HEK293 (cell line): Measurements from ENCODE around the gene SEMA4D.

Experiments used
- GLIS2 ChIP-seq: fragments of 450-650 bp; formaldehyde crosslinking; IDR thresholded peaks from 2 replicates; pipeline ENCODE4 v1.5.1; 2016; ENCODE audit warnings: missing biosample characterization, missing genetic modification characterization
- HOXC10 ChIP-seq: sonication (generic); formaldehyde crosslinking; IDR thresholded peaks from 2 replicates; pipeline ENCODE4 v1.8.1; 2023; ENCODE audit warnings: mild to moderate bottlenecking, missing genetic modification reagents
- KLF7 ChIP-seq: fragments of 450-650 bp; formaldehyde crosslinking; IDR thresholded peaks from 2 replicates; pipeline ENCODE4 v1.5.1; 2016; ENCODE audit warnings: missing biosample characterization, missing genetic modification characterization, borderline replicate concordance
- PRDM2 ChIP-seq: fragments of 450-650 bp; formaldehyde crosslinking; IDR thresholded peaks from 2 replicates; pipeline ENCODE4 v1.5.1; 2016; ENCODE audit warnings: missing biosample characterization, missing genetic modification characterization, borderline replicate concordance
- YY1 ChIP-seq: fragments of 450-650 bp; formaldehyde crosslinking; IDR thresholded peaks from 2 replicates; pipeline ENCODE4 v1.5.1; 2018; ENCODE audit warnings: missing biosample characterization, missing genetic modification characterization
- ZBTB1 ChIP-seq: fragments of 450-650 bp; formaldehyde crosslinking; IDR thresholded peaks from 2 replicates; pipeline ENCODE4 v1.5.1; 2016; ENCODE audit warnings: missing biosample characterization, missing genetic modification characterization
- ZBTB21 ChIP-seq: fragments of 450-650 bp; formaldehyde crosslinking; IDR thresholded peaks from 2 replicates; pipeline ENCODE4 v1.5.1; 2017; ENCODE audit warnings: missing biosample characterization, missing genetic modification characterization
- ZFP41 ChIP-seq: fragments of 450-650 bp; formaldehyde crosslinking; IDR thresholded peaks from 2 replicates; pipeline ENCODE4 v1.5.1; 2016; ENCODE audit warnings: missing biosample characterization, missing genetic modification characterization, borderline replicate concordance
- ZNF140 ChIP-seq: fragments of 450-650 bp; formaldehyde crosslinking; IDR thresholded peaks from 2 replicates; pipeline ENCODE4 v1.5.1; 2016; ENCODE audit warnings: missing biosample characterization, missing genetic modification characterization
- ZNF148 ChIP-seq: fragments of 450-650 bp; formaldehyde crosslinking; IDR thresholded peaks from 2 replicates; pipeline ENCODE4 v1.5.0; 2017; ENCODE audit warnings: missing biosample characterization, missing genetic modification characterization, borderline replicate concordance
- ZNF157 ChIP-seq: fragments of 450-650 bp; formaldehyde crosslinking; IDR thresholded peaks from 2 replicates; pipeline ENCODE4 v1.5.1; 2016; ENCODE audit warnings: missing biosample characterization, missing genetic modification characterization
- ZNF223 ChIP-seq: fragments of 450-650 bp; formaldehyde crosslinking; IDR thresholded peaks from 2 replicates; pipeline ENCODE4 v1.5.1; 2016; ENCODE audit warnings: missing biosample characterization, missing genetic modification characterization
- ZNF274 ChIP-seq, 2 experiments: fragments of 200-500 bp in 1 of 2; fragments of 450-650 bp in 1 of 2; sonication (Bioruptor generic) in 1 of 2; formaldehyde crosslinking in 1 of 2; IDR thresholded peaks; 2 replicates each; pipeline versions ENCODE4 v1.5.1 to v1.6.1; 2014 to 2016; ENCODE audit warnings: borderline replicate concordance in 1 of 2, inconsistent platforms in 1 of 2, low read length in 1 of 2, missing biosample characterization in 1 of 2, missing genetic modification characterization in 1 of 2
- ZNF473 ChIP-seq: fragments of 450-650 bp; formaldehyde crosslinking; IDR thresholded peaks from 2 replicates; pipeline ENCODE4 v1.5.1; 2017; ENCODE audit warnings: missing biosample characterization, missing genetic modification characterization
- ZNF48 ChIP-seq: fragments of 450-650 bp; formaldehyde crosslinking; IDR thresholded peaks from 2 replicates; pipeline ENCODE4 v1.5.1; 2016; ENCODE audit warnings: missing biosample characterization, missing genetic modification characterization
- ZNF501 ChIP-seq: fragments of 450-650 bp; formaldehyde crosslinking; IDR thresholded peaks from 2 replicates; pipeline ENCODE4 v1.5.1; 2016; ENCODE audit warnings: missing biosample characterization, missing genetic modification characterization
- ZNF514 ChIP-seq: fragments of 450-650 bp; formaldehyde crosslinking; IDR thresholded peaks from 2 replicates; pipeline ENCODE4 v1.5.1; 2016; ENCODE audit warnings: missing biosample characterization, missing genetic modification characterization
- ZNF521 ChIP-seq: fragments of 450-650 bp; formaldehyde crosslinking; IDR thresholded peaks from 2 replicates; pipeline ENCODE4 v1.5.1; 2017; ENCODE audit warnings: missing biosample characterization, mild to moderate bottlenecking, missing genetic modification characterization
- ZNF530 ChIP-seq: fragments of 450-650 bp; formaldehyde crosslinking; IDR thresholded peaks from 2 replicates; pipeline ENCODE4 v1.5.1; 2016; ENCODE audit warnings: low read depth, missing biosample characterization, missing genetic modification characterization
- ZNF571 ChIP-seq: fragments of 450-650 bp; formaldehyde crosslinking; IDR thresholded peaks from 2 replicates; pipeline ENCODE4 v1.5.0; 2017; ENCODE audit warnings: missing biosample characterization, missing genetic modification characterization
- ZNF596 ChIP-seq: fragments of 450-650 bp; IDR thresholded peaks from 2 replicates; pipeline ENCODE4 v1.5.0; 2018; ENCODE audit warnings: missing biosample characterization, mild to moderate bottlenecking, missing genetic modification characterization, moderate library complexity
- ZNF768 ChIP-seq: fragments of 450-650 bp; formaldehyde crosslinking; IDR thresholded peaks from 2 replicates; pipeline ENCODE4 v1.5.1; 2018; ENCODE audit warnings: missing biosample characterization, mild to moderate bottlenecking, missing genetic modification characterization
- ZNF830 ChIP-seq: fragments of 450-650 bp; IDR thresholded peaks from 2 replicates; pipeline ENCODE4 v1.5.0; 2018; ENCODE audit warnings: missing biosample characterization, missing genetic modification characterization, low read depth, mild to moderate bottlenecking, moderate library complexity
- ZSCAN23 ChIP-seq: fragments of 450-650 bp; formaldehyde crosslinking; IDR thresholded peaks from 2 replicates; pipeline ENCODE4 v1.5.1; 2016; ENCODE audit warnings: missing biosample characterization, missing genetic modification characterization
- TF ChIP-seq, protein P1 (sequence below): fragments of 450-650 bp; formaldehyde crosslinking; IDR thresholded peaks from 2 replicates; pipeline ENCODE4 v1.5.1; 2016; ENCODE audit warnings: missing biosample characterization, missing genetic modification characterization
- TF ChIP-seq, protein P2 (sequence below): fragments of 450-650 bp; formaldehyde crosslinking; IDR thresholded peaks from 2 replicates; pipeline ENCODE4 v1.5.1; 2016; ENCODE audit warnings: missing biosample characterization, missing genetic modification characterization

Gene SEMA4D

GRCh38 chr9:89318123-89319014 lies 179.5 kb downstream of the SEMA4D start, which contains the start of gene SECISBP2 (continued):
- TF ChIP-seq HOXC10 (no peak), ZNF830 (tag by site-specific recombination) (no peak), ZNF157 (no peak), ZNF768 (tag by site-specific recombination) (no peak), GLIS2 (peak; percentile 87), ZNF140 (tag by site-specific recombination) (no peak), ZBTB1 (no peak), ZNF530 (no peak), ZNF501 (no peak), ZNF521 (tag by site-specific recombination) (no peak), ZNF596 (no peak), ZNF571 (tag by site-specific recombination) (no peak), ZSCAN23 (tag by site-specific recombination) (no peak), ZFP41 (tag by site-specific recombination) (no peak), ZNF473 (tag by site-specific recombination) (no peak), YY1 (tag by site-specific recombination) (peak; percentile 47; the same call in 1 of the 2 replicates), ZNF48 (no peak), ZNF148 (no peak), ZNF223 (no peak), ZNF514 (tag by site-specific recombination) (no peak), ZBTB21 (tag by site-specific recombination) (peak; percentile 36), PRDM2 (tag by site-specific recombination) (no peak), KLF7 (tag by site-specific recombination) (peak; percentile 20; the same call in 1 of the 2 replicates), ZNF274 (IDR thresholded peaks at IDR 0.05; ENCODE audit: low read length) (no peak), ZNF274 (tag by site-specific recombination; IDR thresholded peaks at IDR 0.05; ENCODE audit: borderline replicate concordance) (no peak)
- TF ChIP-seq, protein P1, sequence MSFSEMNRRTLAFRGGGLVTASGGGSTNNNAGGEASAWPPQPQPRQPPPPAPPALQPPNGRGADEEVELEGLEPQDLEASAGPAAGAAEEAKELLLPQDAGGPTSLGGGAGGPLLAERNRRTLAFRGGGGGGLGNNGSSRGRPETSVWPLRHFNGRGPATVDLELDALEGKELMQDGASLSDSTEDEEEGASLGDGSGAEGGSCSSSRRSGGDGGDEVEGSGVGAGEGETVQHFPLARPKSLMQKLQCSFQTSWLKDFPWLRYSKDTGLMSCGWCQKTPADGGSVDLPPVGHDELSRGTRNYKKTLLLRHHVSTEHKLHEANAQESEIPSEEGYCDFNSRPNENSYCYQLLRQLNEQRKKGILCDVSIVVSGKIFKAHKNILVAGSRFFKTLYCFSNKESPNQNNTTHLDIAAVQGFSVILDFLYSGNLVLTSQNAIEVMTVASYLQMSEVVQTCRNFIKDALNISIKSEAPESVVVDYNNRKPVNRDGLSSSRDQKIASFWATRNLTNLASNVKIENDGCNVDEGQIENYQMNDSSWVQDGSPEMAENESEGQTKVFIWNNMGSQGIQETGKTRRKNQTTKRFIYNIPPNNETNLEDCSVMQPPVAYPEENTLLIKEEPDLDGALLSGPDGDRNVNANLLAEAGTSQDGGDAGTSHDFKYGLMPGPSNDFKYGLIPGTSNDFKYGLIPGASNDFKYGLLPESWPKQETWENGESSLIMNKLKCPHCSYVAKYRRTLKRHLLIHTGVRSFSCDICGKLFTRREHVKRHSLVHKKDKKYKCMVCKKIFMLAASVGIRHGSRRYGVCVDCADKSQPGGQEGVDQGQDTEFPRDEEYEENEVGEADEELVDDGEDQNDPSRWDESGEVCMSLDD (tag by site-specific recombination), result peak; percentile 93
- TF ChIP-seq, protein P2, sequence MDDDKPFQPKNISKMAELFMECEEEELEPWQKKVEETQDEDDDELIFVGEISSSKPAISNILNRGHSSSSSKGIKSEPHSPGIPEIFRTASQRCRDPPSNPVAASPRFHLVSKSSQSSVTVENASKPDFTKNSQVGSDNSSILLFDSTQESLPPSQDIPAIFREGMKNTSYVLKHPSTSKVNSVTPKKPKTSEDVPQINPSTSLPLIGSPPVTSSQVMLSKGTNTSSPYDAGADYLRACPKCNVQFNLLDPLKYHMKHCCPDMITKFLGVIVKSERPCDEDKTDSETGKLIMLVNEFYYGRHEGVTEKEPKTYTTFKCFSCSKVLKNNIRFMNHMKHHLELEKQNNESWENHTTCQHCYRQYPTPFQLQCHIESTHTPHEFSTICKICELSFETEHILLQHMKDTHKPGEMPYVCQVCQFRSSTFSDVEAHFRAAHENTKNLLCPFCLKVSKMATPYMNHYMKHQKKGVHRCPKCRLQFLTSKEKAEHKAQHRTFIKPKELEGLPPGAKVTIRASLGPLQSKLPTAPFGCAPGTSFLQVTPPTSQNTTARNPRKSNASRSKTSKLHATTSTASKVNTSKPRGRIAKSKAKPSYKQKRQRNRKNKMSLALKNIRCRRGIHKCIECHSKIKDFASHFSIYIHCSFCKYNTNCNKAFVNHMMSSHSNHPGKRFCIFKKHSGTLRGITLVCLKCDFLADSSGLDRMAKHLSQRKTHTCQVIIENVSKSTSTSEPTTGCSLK (tag by site-specific recombination), result no peak
